Raji (cell line): ENCODE measurements around the gene METTL25B.

ENCODE experiments used
- POLR2A ChIP-seq: IDR thresholded peaks from 2 replicates; pipeline ENCODE4 v1.6.1; 2011; ENCODE audit warnings: low read depth, low read length, control low read depth; ENCODE audit not compliant: insufficient read depth

Gene METTL25B

GRCh38 chr1:156693848-156694689, 34.2 kb upstream of the METTL25B start:
- TF ChIP-seq POLR2A: no peak

GRCh38 chr1:156694690-156694962, 33.6 kb upstream of the METTL25B start:
- TF ChIP-seq POLR2A: no peak

- no peak for TF ChIP-seq POLR2A
These were observed 31.5 kb upstream of the METTL25B start for GRCh38 chr1:156696755-156697154.

- TF ChIP-seq POLR2A: no peak
These were observed 30.8 kb upstream of the METTL25B start for GRCh38 chr1:156697481-156697880.

- no peak for TF ChIP-seq POLR2A
These were observed 29.3 kb upstream of the METTL25B start for GRCh38 chr1:156698995-156699394.

GRCh38 chr1:156700736-156701531, 27.3 kb upstream of the METTL25B start:
- TF ChIP-seq POLR2A: no peak

- no peak for TF ChIP-seq POLR2A
These were observed 24.9 kb upstream of the METTL25B start for GRCh38 chr1:156703336-156703735.

GRCh38 chr1:156703741-156704140, 24.5 kb upstream of the METTL25B start:
- no peak for TF ChIP-seq POLR2A

GRCh38 chr1:156704166-156704711, 24.0 kb upstream of the METTL25B start:
- no peak for TF ChIP-seq POLR2A

- no peak for TF ChIP-seq POLR2A
These were observed 23.3 kb upstream of the METTL25B start for GRCh38 chr1:156704930-156705320.

GRCh38 chr1:156705321-156705917, 22.9 kb upstream of the METTL25B start, which contains the start of gene CRABP2:
TSS of gene CRABP2 (minus strand) at chr1:156705583. CDS start at chr1:156705446, 137 bp downstream.
- TF ChIP-seq POLR2A: no peak

- TF ChIP-seq POLR2A: no peak
These were observed 22.2 kb upstream of the METTL25B start for GRCh38 chr1:156705918-156706656.

- no peak for TF ChIP-seq POLR2A
These were observed 21.4 kb upstream of the METTL25B start for GRCh38 chr1:156706657-156707416.

GRCh38 chr1:156707417-156708217, 20.7 kb upstream of the METTL25B start:
- TF ChIP-seq POLR2A: no peak

- TF ChIP-seq POLR2A: no peak
These were observed 20.0 kb upstream of the METTL25B start for GRCh38 chr1:156708218-156708661.
